H9 (cell line): ENCODE measurements around the gene MRC2. TPM values are rescaled to one million over a fixed set of nuclear protein-coding genes. Genes with fewer than 3 reads are reported as not detected.
A peak's percentile ranks its signal among the peaks of the same experiment; 100 is the strongest.

ENCODE experiments used
- DNase-seq: peaks from one replicate; pipeline ENCODE4 v3.0.0-alpha.2; 2017
- H2AFZ ChIP-seq: one replicate; pipeline ENCODE4 v1.6.1; 2013; ENCODE audit warnings: mild to moderate bottlenecking, low read length, control low read depth, moderate library complexity
- H2AK5ac ChIP-seq: 2 replicates; pipeline ENCODE4 v1.6.1; 2013; ENCODE audit warnings: low read length, control low read depth, mixed read lengths; ENCODE audit not compliant: insufficient read length
- H2BK120ac ChIP-seq: one replicate; pipeline ENCODE4 v1.6.1; 2013; ENCODE audit warnings: low read depth, mild to moderate bottlenecking, low read length, control low read depth, inconsistent platforms; ENCODE audit not compliant: poor library complexity, severe bottlenecking
- H2BK12ac ChIP-seq: 2 replicates; pipeline ENCODE4 v1.6.1; 2013; ENCODE audit warnings: low read length, control low read depth, mixed read lengths, low read depth; ENCODE audit not compliant: insufficient read length
- H2BK15ac ChIP-seq: 2 replicates; pipeline ENCODE4 v1.6.1; 2013; ENCODE audit warnings: low read depth, low read length, control low read depth
- H2BK20ac ChIP-seq: one replicate; pipeline ENCODE4 v1.6.1; 2013; ENCODE audit warnings: low read depth, mild to moderate bottlenecking, low read length, control low read depth, inconsistent platforms; ENCODE audit not compliant: poor library complexity, severe bottlenecking
- H2BK5ac ChIP-seq: 2 replicates; pipeline ENCODE4 v1.6.1; 2013; ENCODE audit warnings: low read length, control low read depth, mixed read lengths; ENCODE audit not compliant: insufficient read length
- H3K14ac ChIP-seq: 2 replicates; pipeline ENCODE4 v1.6.1; 2013; ENCODE audit warnings: low read length, control low read depth; ENCODE audit not compliant: insufficient read depth
- H3K18ac ChIP-seq: 2 replicates; pipeline ENCODE4 v1.6.1; 2013; ENCODE audit warnings: low read depth, mild to moderate bottlenecking, mixed read lengths, low read length, control low read depth; ENCODE audit not compliant: insufficient read length
- H3K23ac ChIP-seq: 2 replicates; pipeline ENCODE4 v1.6.1; 2013; ENCODE audit warnings: low read length, control low read depth, mixed read lengths, low read depth; ENCODE audit not compliant: insufficient read length
- H3K23me2 ChIP-seq: 2 replicates; pipeline ENCODE4 v1.6.1; 2013; ENCODE audit warnings: low read depth, mild to moderate bottlenecking, mixed read lengths, low read length, control low read depth; ENCODE audit not compliant: insufficient read length, poor library complexity, severe bottlenecking
- H3K27ac ChIP-seq: 2 replicates; pipeline ENCODE4 v1.5.1; 2013; ENCODE audit warnings: low read length, control low read depth, mixed read lengths, low read depth; ENCODE audit not compliant: insufficient read length
- H3K27me3 ChIP-seq: 2 replicates; pipeline ENCODE4 v1.6.1; 2013; ENCODE audit warnings: low read length, control low read depth, inconsistent platforms; ENCODE audit not compliant: insufficient read depth
- H3K4ac ChIP-seq: 2 replicates; pipeline ENCODE4 v1.6.1; 2013; ENCODE audit warnings: low read depth, mild to moderate bottlenecking, control low read depth, inconsistent platforms, low read length, moderate library complexity
- H3K4me1 ChIP-seq: 2 replicates; pipeline ENCODE4 v1.6.1; 2013; ENCODE audit warnings: low read length, control low read depth, inconsistent platforms; ENCODE audit not compliant: insufficient read depth
- H3K4me2 ChIP-seq: 2 replicates; pipeline ENCODE4 v1.6.1; 2013; ENCODE audit warnings: low read length, control low read depth, mixed read lengths; ENCODE audit not compliant: insufficient read length, insufficient read depth
- H3K56ac ChIP-seq: 2 replicates; pipeline ENCODE4 v1.6.1; 2013; ENCODE audit warnings: low read depth, mild to moderate bottlenecking, mixed read lengths, low read length, control low read depth; ENCODE audit not compliant: insufficient read length
- H3K79me1 ChIP-seq: 2 replicates; pipeline ENCODE4 v1.6.1; 2013; ENCODE audit warnings: low read depth, mild to moderate bottlenecking, moderate library complexity, low read length, control low read depth, inconsistent platforms; ENCODE audit not compliant: insufficient read depth, poor library complexity, severe bottlenecking
- H3K79me2 ChIP-seq: 2 replicates; pipeline ENCODE4 v1.6.1; 2013; ENCODE audit warnings: low read length, control low read depth, inconsistent platforms; ENCODE audit not compliant: insufficient read depth
- H3K9ac ChIP-seq: 2 replicates; pipeline ENCODE4 v1.6.1; 2013; ENCODE audit warnings: low read length, control low read depth, mixed read lengths; ENCODE audit not compliant: insufficient read length; ENCODE audit errors: extremely low read depth
- H3K9me3 ChIP-seq: one replicate; pipeline ENCODE4 v1.6.1; 2013; ENCODE audit warnings: low read depth, low read length, inconsistent platforms; ENCODE audit not compliant: control insufficient read depth
- H3T11ph ChIP-seq: one replicate; pipeline ENCODE4 v1.6.1; 2013; ENCODE audit warnings: mild to moderate bottlenecking, low read length, control low read depth, inconsistent platforms
- H4K20me1 ChIP-seq: one replicate; pipeline ENCODE4 v1.6.1; 2013; ENCODE audit not compliant: control insufficient read depth, insufficient read length, insufficient read depth
- H4K5ac ChIP-seq: 2 replicates; pipeline ENCODE4 v1.6.1; 2013; ENCODE audit warnings: low read depth, mild to moderate bottlenecking, mixed read lengths, low read length, control low read depth; ENCODE audit not compliant: insufficient read length
- H4K8ac ChIP-seq: replicated peaks from 2 replicates; pipeline ENCODE4 v1.6.1; 2013; ENCODE audit warnings: low read length, control low read depth, mixed read lengths, low read depth; ENCODE audit not compliant: insufficient read length
- H4K91ac ChIP-seq: 2 replicates; pipeline ENCODE4 v1.6.1; 2013; ENCODE audit warnings: low read depth, mild to moderate bottlenecking, moderate library complexity, mixed read lengths, low read length, control low read depth; ENCODE audit not compliant: insufficient read length
- H3K27ac Mint-ChIP-seq, 3 experiments: 2 replicates in 2 of 3; 3 replicates in 1 of 3; pipeline ENCODE4 v1.8.0; 2020 to 2021; ENCODE audit warnings: mixed read lengths in 3 of 3, mild to moderate bottlenecking in 1 of 3, moderate library complexity in 1 of 3
- H3K27me3 Mint-ChIP-seq: 2 replicates; pipeline ENCODE4 v1.8.0; 2021; ENCODE audit warnings: low read depth, mild to moderate bottlenecking, moderate library complexity, mixed read lengths
- H3K36me3 Mint-ChIP-seq, 3 experiments: 2 replicates in 2 of 3; 3 replicates in 1 of 3; pipeline ENCODE4 v1.8.0; 2020 to 2021; ENCODE audit warnings: low read depth in 3 of 3, mixed read lengths in 3 of 3; ENCODE audit not compliant: insufficient read depth in 1 of 3
- H3K4me1 Mint-ChIP-seq, 2 experiments: 2 replicates each; pipeline ENCODE4 v1.8.0; 2020; ENCODE audit warnings: mixed read lengths in 2 of 2
- H3K4me3 Mint-ChIP-seq, 2 experiments: 2 replicates in 1 of 2; 3 replicates in 1 of 2; pipeline ENCODE4 v1.8.0; 2020 to 2021; ENCODE audit warnings: mild to moderate bottlenecking in 2 of 2, mixed read lengths in 2 of 2, moderate library complexity in 1 of 2
- H3K9me3 Mint-ChIP-seq, 2 experiments: 2 replicates in 1 of 2; 3 replicates in 1 of 2; pipeline ENCODE4 v1.8.0; 2020; ENCODE audit warnings: mild to moderate bottlenecking in 2 of 2, mixed read lengths in 2 of 2, moderate library complexity in 1 of 2
- WGBS: extraction: QIAGEN DNeasy Blood & Tissue Kit; methylation state at CpG from one replicate; pipeline ENCODE4 v1.1.7; 2013; ENCODE audit warnings: missing lambda C conversion rate, low lambda C conversion rate, mixed read lengths; ENCODE audit not compliant: insufficient read length; ENCODE audit errors: extremely low coverage; 5-methylcytosine and 5-hydroxymethylcytosine counted together
- total RNA-seq: library from RNA; stranded (reverse); gene quantifications from 2 replicates; pipeline ENCODE4 v1.2.1, GENCODE V29; 2021
- TF ChIP-seq, protein P1 (sequence below): fragments of 200-600 bp; sonication (generic); conservative IDR thresholded peaks from 3 replicates; pipeline ENCODE4 v1.8.0; 2021; ENCODE audit warnings: antibody characterized with exemption, mild to moderate bottlenecking

MRC2 gene
- total RNA-seq, 1 experiment from 2014 or later, result 18.7 TPM

DNA sequence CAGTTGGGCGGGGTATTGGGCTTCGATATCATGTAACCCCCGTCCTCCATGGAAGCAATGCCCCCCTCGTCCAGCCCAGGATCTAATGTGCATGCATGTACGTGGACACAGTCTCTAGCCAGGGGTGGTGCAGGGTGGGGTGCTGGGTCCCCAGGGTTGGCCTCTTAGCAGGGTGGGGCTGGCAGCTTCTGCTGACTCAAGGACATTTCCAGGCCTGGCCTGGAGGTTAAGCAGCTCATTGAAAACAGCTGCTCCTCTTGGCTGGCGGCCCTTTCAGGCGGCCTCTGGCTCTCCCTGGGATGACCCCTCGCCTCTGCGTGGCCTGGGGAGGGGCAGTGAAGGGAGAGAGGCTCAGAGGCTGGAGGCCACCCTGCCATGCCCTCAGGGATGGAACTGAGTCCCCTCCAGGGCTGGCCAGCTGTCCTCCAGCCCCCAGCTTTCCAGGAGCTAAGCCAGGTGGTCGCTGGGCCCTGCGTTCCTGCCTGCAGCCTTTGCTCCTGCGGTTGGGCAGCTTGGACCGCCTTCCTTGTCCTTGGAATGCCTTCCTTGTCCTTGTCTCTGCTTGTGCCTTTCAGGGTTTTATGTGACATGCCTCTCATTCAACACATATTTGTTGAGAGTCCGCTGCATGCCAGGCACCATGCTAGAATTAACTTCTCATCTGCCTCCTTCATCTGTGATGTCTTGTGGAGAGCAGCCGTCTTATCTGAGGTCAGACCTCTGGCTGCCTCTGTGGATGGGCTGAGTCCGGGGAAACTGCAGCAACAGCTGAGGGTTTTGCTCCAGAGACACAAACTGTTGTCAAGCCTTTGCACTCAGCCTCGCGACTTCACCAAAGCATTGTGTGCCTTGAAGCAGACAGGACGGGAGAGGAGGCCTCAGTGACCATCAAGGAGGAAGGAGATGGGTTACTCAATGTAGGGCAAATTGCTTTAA lies 26.6 kb downstream of the MRC2 start:
- H3K23me2 ChIP-seq, result peaks cover 11% of the 10 kb centered on the region
- H3K36me3 Mint-ChIP-seq, result peaks cover 3 to 7% (median 5%) of the 10 kb centered on the region in 3 experiments; a peak in 4 of 7 replicates
- DNase-seq, result no peak
- H3K56ac ChIP-seq, result no peak overlapping the region
- no peaks in the 10 kb centered on the region for H3K79me2 ChIP-seq
- no peak overlapping the region for H2BK120ac ChIP-seq
- no peak overlapping the region for H3K14ac ChIP-seq
- H2BK15ac ChIP-seq, result no peak overlapping the region
- H2AFZ ChIP-seq, result no peak overlapping the region
- WGBS, result no CpG with 5 or more reads among the region's 19 CpGs
- no peak overlapping the region for H4K91ac ChIP-seq
- H3K4me3 Mint-ChIP-seq, result peak overlapping the region in 1 of 2 experiments; percentile 84; a peak in 3 of 5 replicates
- H3K27ac Mint-ChIP-seq, result 0 out of 7 replicates have a peak overlapping the region, but pooled peaks of 1 of the 3 experiments have one; percentile 22
- TF ChIP-seq, protein P1, sequence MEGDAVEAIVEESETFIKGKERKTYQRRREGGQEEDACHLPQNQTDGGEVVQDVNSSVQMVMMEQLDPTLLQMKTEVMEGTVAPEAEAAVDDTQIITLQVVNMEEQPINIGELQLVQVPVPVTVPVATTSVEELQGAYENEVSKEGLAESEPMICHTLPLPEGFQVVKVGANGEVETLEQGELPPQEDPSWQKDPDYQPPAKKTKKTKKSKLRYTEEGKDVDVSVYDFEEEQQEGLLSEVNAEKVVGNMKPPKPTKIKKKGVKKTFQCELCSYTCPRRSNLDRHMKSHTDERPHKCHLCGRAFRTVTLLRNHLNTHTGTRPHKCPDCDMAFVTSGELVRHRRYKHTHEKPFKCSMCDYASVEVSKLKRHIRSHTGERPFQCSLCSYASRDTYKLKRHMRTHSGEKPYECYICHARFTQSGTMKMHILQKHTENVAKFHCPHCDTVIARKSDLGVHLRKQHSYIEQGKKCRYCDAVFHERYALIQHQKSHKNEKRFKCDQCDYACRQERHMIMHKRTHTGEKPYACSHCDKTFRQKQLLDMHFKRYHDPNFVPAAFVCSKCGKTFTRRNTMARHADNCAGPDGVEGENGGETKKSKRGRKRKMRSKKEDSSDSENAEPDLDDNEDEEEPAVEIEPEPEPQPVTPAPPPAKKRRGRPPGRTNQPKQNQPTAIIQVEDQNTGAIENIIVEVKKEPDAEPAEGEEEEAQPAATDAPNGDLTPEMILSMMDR, result no peak
- H3K4ac ChIP-seq, result no peak overlapping the region
- H3K79me1 ChIP-seq, result no peaks in the 10 kb centered on the region
- H2AK5ac ChIP-seq, result no peak overlapping the region
- H3K27ac ChIP-seq, result no peak overlapping the region
- H3K9ac ChIP-seq, result no peak overlapping the region
- H2BK12ac ChIP-seq, result no peak overlapping the region
- peaks cover 14 to 28% of the 10 kb centered on the region in 2 experiments for H3K4me1 Mint-ChIP-seq
- H3K4me2 ChIP-seq, result peak overlapping the region; percentile 50
- peaks cover 21% of the 10 kb centered on the region for H3K27me3 Mint-ChIP-seq
- H3K4me1 ChIP-seq, result no peaks in the 10 kb centered on the region; the same call in 1 of the 2 replicates
- H3K18ac ChIP-seq, result no peak overlapping the region
- no peaks in the 10 kb centered on the region; a peak in 1 of 5 replicates for H3K9me3 Mint-ChIP-seq
- no peak overlapping the region for H4K8ac ChIP-seq
- no peak overlapping the region for H2BK20ac ChIP-seq
- no peak overlapping the region for H4K5ac ChIP-seq
- H3K9me3 ChIP-seq, result no peaks in the 10 kb centered on the region
- no peaks in the 10 kb centered on the region; the same call in 1 of the 2 replicates for H3K27me3 ChIP-seq
- no peak overlapping the region for H3T11ph ChIP-seq
- H4K20me1 ChIP-seq, result no peaks in the 10 kb centered on the region
- no peak overlapping the region for H3K23ac ChIP-seq
- H2BK5ac ChIP-seq, result no peak overlapping the region
